ENCODE data around the gene ARV1. TPM values are rescaled to one million over a fixed set of nuclear protein-coding genes. Genes with fewer than 3 reads are reported as not detected.

Gene ARV1
- total RNA-seq, 1 experiment from 2014 or later, result 8.0 TPM

GRCh38 chr1:231013391-231014015 lies 34.6 kb downstream of the ARV1 start:
- Histone ChIP-seq H2AFZ (ENCODE audit: low read length) (no peak overlapping the region), H2BK120ac (ENCODE audit: low read depth, low read length, poor library complexity, severe bottlenecking) (no peak overlapping the region), H3T11ph (ENCODE audit: low read length) (no peak overlapping the region), H4K20me1 (ENCODE audit: control insufficient read depth, insufficient read depth, insufficient read length) (no peaks in the 10 kb centered on the region), H2BK5ac (ENCODE audit: insufficient read length, low read length) (no peak overlapping the region), H3K4me2 (ENCODE audit: insufficient read depth, insufficient read length, low read length) (no peak overlapping the region), H2BK20ac (ENCODE audit: low read depth, low read length, poor library complexity, severe bottlenecking) (no peak overlapping the region), H2BK15ac (ENCODE audit: low read depth, low read length) (no peak overlapping the region), H2BK12ac (ENCODE audit: insufficient read length, low read depth, low read length) (no peak overlapping the region), H3K4me1 (ENCODE audit: insufficient read depth, low read length) (no peaks in the 10 kb centered on the region), H3K4ac (ENCODE audit: low read depth, low read length) (no peak overlapping the region), H2AK5ac (ENCODE audit: insufficient read length, low read length) (no peak overlapping the region), H3K27ac (ENCODE audit: insufficient read length, low read depth, low read length) (no peak overlapping the region), H3K27me3 (ENCODE audit: insufficient read depth, low read length) (no peaks in the 10 kb centered on the region; the same call in 1 of the 2 replicates), H3K9ac (ENCODE audit: extremely low read depth, insufficient read length, low read length) (no peak overlapping the region), H3K14ac (ENCODE audit: insufficient read depth, low read length) (no peak overlapping the region), H3K23me2 (ENCODE audit: insufficient read length, low read depth, low read length, poor library complexity, severe bottlenecking) (no peaks in the 10 kb centered on the region), H4K8ac (replicated peaks; ENCODE audit: insufficient read length, low read depth, low read length) (no peak overlapping the region), H3K18ac (ENCODE audit: insufficient read length, low read depth, low read length) (no peak overlapping the region), H3K79me1 (ENCODE audit: insufficient read depth, low read depth, low read length, poor library complexity, severe bottlenecking) (no peaks in the 10 kb centered on the region), H3K9me3 (ENCODE audit: control insufficient read depth, low read depth, low read length) (no peaks in the 10 kb centered on the region), H4K5ac (ENCODE audit: insufficient read length, low read depth, low read length) (no peak overlapping the region), H4K91ac (ENCODE audit: insufficient read length, low read depth, low read length) (no peak overlapping the region), H3K23ac (ENCODE audit: insufficient read length, low read depth, low read length) (no peak overlapping the region), H3K56ac (ENCODE audit: insufficient read length, low read depth, low read length) (no peak overlapping the region), H3K79me2 (ENCODE audit: insufficient read depth, low read length) (no peaks in the 10 kb centered on the region)
- peaks cover 33% of the 10 kb centered on the region for H3K27me3 Mint-ChIP-seq (ENCODE audit: low read depth)
- no peak for DNase-seq
- WGBS (ENCODE audit: extremely low coverage, insufficient read length, low lambda C conversion rate), result no CpG with 5 or more reads among the region's 3 CpGs
- H3K9me3 Mint-ChIP-seq, result no peaks in the 10 kb centered on the region
- no peaks in the 10 kb centered on the region for H3K4me1 Mint-ChIP-seq
- H3K36me3 Mint-ChIP-seq (ENCODE audit: insufficient read depth in 1 of 3, low read depth in 3 of 3), result no peaks in the 10 kb centered on the region
- H3K4me3 Mint-ChIP-seq, result no peak overlapping the region
- no peak for TF ChIP-seq CTCF (conservative IDR thresholded peaks at IDR 0.05)
- no peak overlapping the region for H3K27ac Mint-ChIP-seq
